Pulmonary artery endothelial cell (primary cell): Measurements from ENCODE around the gene SDHAF1. TPM values are rescaled to one million over a fixed set of nuclear protein-coding genes. Genes with fewer than 3 reads are reported as not detected.
A peak's percentile ranks its signal among the peaks of the same experiment; 100 is the strongest.
"Not testable (repeated sequence)": the region's sequence is repeated elsewhere in the genome, so short reads cannot be mapped to it uniquely, and the experiment has no call there.

Experiments used
- DNase-seq: peaks from one replicate; pipeline ENCODE4 v3.0.0-alpha.2; 2011; ENCODE audit warnings: low read depth, low spot score
- total RNA-seq: library from RNA; depleted of rRNA; stranded (reverse); fragments of >200 nt; gene quantifications from 2 replicates; pipeline ENCODE4 v1.2.3, GENCODE V29; 2014

The SDHAF1 gene
- total RNA-seq, 1 donor from 2014 or later: 11.3 TPM

- DNase-seq: peak; percentile 94
Measured at GRCh38 chr19:36014012-36014924, 19.3 kb downstream of the SDHAF1 start, which contains the start of gene ALKBH6. TSS of gene ALKBH6 (minus strand) at chr19:36014213. CDS start at chr19:36013397, 816 bp downstream.

GRCh38 chr19:36019061-36019670 is 24.2 kb downstream of the SDHAF1 start:
- DNase-seq: no peak

- no peak for DNase-seq
Measured at GRCh38 chr19:36023432-36023831, 28.4 kb downstream of the SDHAF1 start.

- DNase-seq: no peak
Measured at GRCh38 chr19:36025541-36025940, 30.6 kb downstream of the SDHAF1 start.

- DNase-seq: no peak
Measured at GRCh38 chr19:36026091-36026876, 31.3 kb downstream of the SDHAF1 start.

GRCh38 chr19:36027696-36028095 is 32.7 kb downstream of the SDHAF1 start:
- no peak for DNase-seq

GRCh38 chr19:36028313-36029041 is 33.5 kb downstream of the SDHAF1 start:
- DNase-seq: no peak

- DNase-seq: no peak
Measured at GRCh38 chr19:36030264-36031148, 35.5 kb downstream of the SDHAF1 start.

GRCh38 chr19:36031308-36031707 is 36.3 kb downstream of the SDHAF1 start:
- no peak for DNase-seq

- no peak for DNase-seq
Measured at GRCh38 chr19:36032251-36033104, 37.5 kb downstream of the SDHAF1 start, which contains the start of gene CLIP3. TSS of gene CLIP3 (minus strand) at chr19:36032873. CDS start at chr19:36032357, 516 bp downstream.

- no peak for DNase-seq
Measured at GRCh38 chr19:36040495-36040894, 45.5 kb downstream of the SDHAF1 start.

GRCh38 chr19:36041092-36041491 is 46.1 kb downstream of the SDHAF1 start:
- not testable (repeated sequence) for DNase-seq

GRCh38 chr19:36041831-36042230 is 46.8 kb downstream of the SDHAF1 start:
- DNase-seq: no peak

- DNase-seq: no peak
Measured at GRCh38 chr19:36043952-36044351, 49.0 kb downstream of the SDHAF1 start.

Other genes starting within 250 kb of the SDHAF1 start
- 2.0 and 3.9 TPM in 2 replicates for gene U2AF1L4, start 249.8 kb upstream of the SDHAF1 start, total RNA-seq
- 16.3 and 17.7 TPM in 2 replicates for gene PSENEN, start 249.5 kb upstream of the SDHAF1 start, total RNA-seq
- 5.5 and 7.2 TPM in 2 replicates for gene LIN37, start 246.6 kb upstream of the SDHAF1 start, total RNA-seq
- gene HSPB6, start 238.2 kb upstream of the SDHAF1 start, total RNA-seq: 0.20 and 0.67 TPM in 2 replicates
- 3.3 and 3.8 TPM in 2 replicates for gene PROSER3, start 237.0 kb upstream of the SDHAF1 start, total RNA-seq
- gene ARHGAP33, start 219.6 kb upstream of the SDHAF1 start, total RNA-seq: 2.6 and 2.7 TPM in 2 replicates
- not detected in 2 replicates for gene PRODH2, start 182.3 kb upstream of the SDHAF1 start, total RNA-seq
- gene NPHS1, start 142.7 kb upstream of the SDHAF1 start, total RNA-seq: not detected in 2 replicates
- 0.04 TPM in 1 of 2 replicates, not detected in the other for gene KIRREL2, start 138.3 kb upstream of the SDHAF1 start, total RNA-seq
- gene APLP1, start 126.6 kb upstream of the SDHAF1 start, total RNA-seq: 2.4 and 4.0 TPM in 2 replicates
- gene NFKBID, start 94.6 kb upstream of the SDHAF1 start, total RNA-seq: 2.0 and 3.4 TPM in 2 replicates
- gene HCST, start 92.7 kb upstream of the SDHAF1 start, total RNA-seq: not detected in 2 replicates
- gene TYROBP, start 86.9 kb upstream of the SDHAF1 start, total RNA-seq: not detected in 2 replicates
- gene LRFN3, start 58.8 kb upstream of the SDHAF1 start, total RNA-seq: 2.6 and 3.0 TPM in 2 replicates
- gene SYNE4, start 13.6 kb downstream of the SDHAF1 start, total RNA-seq: under 0.01 and 0.07 TPM in 2 replicates
- 8.6 and 10.3 TPM in 2 replicates for gene ALKBH6, start 19.0 kb downstream of the SDHAF1 start, total RNA-seq
- 2.3 and 2.6 TPM in 2 replicates for gene CLIP3, start 37.7 kb downstream of the SDHAF1 start, total RNA-seq
- 0.92 and 1.0 TPM in 2 replicates for gene THAP8, start 59.1 kb downstream of the SDHAF1 start, total RNA-seq
- 4.5 and 7.5 TPM in 2 replicates for gene WDR62, start 59.7 kb downstream of the SDHAF1 start, total RNA-seq
- not detected in 2 replicates for gene OVOL3, start 116.0 kb downstream of the SDHAF1 start, total RNA-seq
- 109 and 122 TPM in 2 replicates for gene POLR2I, start 119.7 kb downstream of the SDHAF1 start, total RNA-seq
- gene TBCB, start 120.3 kb downstream of the SDHAF1 start, total RNA-seq: 196 and 223 TPM in 2 replicates
- 308 and 425 TPM in 2 replicates for gene CAPNS1, start 144.9 kb downstream of the SDHAF1 start, total RNA-seq
- gene COX7A1, start 157.3 kb downstream of the SDHAF1 start, total RNA-seq: 6.6 and 10.8 TPM in 2 replicates
- 3.9 and 6.6 TPM in 2 replicates for gene ZNF565, start 219.5 kb downstream of the SDHAF1 start, total RNA-seq
- 99.3 and 102 TPM in 2 replicates for gene ZNF146, start 219.9 kb downstream of the SDHAF1 start, total RNA-seq